ENCODE results near the gene NANOS2. TPM values are rescaled to one million over a fixed set of nuclear protein-coding genes. Genes with fewer than 3 reads are reported as not detected.

NANOS2 gene
- total and polyA plus RNA-seq, 2 donors (not counting 1 experiment from before 2014, with no cell fraction given): not detected

- no peak overlapping the region for H3K9ac ChIP-seq (ENCODE audit: insufficient read depth, low read length)
- H3K36me3 ChIP-seq (ENCODE audit: control insufficient read depth, insufficient read depth, low read length): peaks cover 8% of the 10 kb centered on the region
- no peak overlapping the region for H2AFZ ChIP-seq (ENCODE audit: low read length)
- TF ChIP-seq EZH2 (IDR thresholded peaks at IDR 0.05; ENCODE audit: low read length, missing control alignments) (no peak), CTCF (conservative IDR thresholded peaks at IDR 0.05 in 1 of 2, IDR thresholded peaks at IDR 0.05 in 1 of 2; ENCODE audit: low read depth in 1 of 2, low read length in 2 of 2) (no peak)
- no peak overlapping the region for H3K4me3 ChIP-seq (replicated peaks in 1 of 4; ENCODE audit: control extremely low read depth in 1 of 4, insufficient read depth in 1 of 4, low read depth in 3 of 4, low read length in 4 of 4)
- H3K4me1 ChIP-seq (ENCODE audit: control insufficient read depth, extremely low read depth, insufficient read depth, low read length): peaks cover 4% of the 10 kb centered on the region
- DNase-seq (ENCODE audit: low read depth in 2 of 2): no peak
- H3K79me2 ChIP-seq (ENCODE audit: control insufficient read depth, insufficient read depth, low read length): peaks cover 10% of the 10 kb centered on the region
- no peak overlapping the region for H3K27ac ChIP-seq (ENCODE audit: insufficient read depth, low read length)
- peaks cover 3% of the 10 kb centered on the region for H3K27me3 ChIP-seq (ENCODE audit: control insufficient read depth, insufficient read depth, low read length)
- no peaks in the 10 kb centered on the region for H3K9me3 ChIP-seq (ENCODE audit: control insufficient read depth, insufficient read depth, low read depth, low read length)
- H3K4me2 ChIP-seq (ENCODE audit: extremely low read depth, insufficient read depth, low read length): no peak overlapping the region
- no peaks in the 10 kb centered on the region for H4K20me1 ChIP-seq (ENCODE audit: control insufficient read depth, extremely low read depth, insufficient read depth, low read length)
Observed at GRCh38 chr19:45881082-45881908, 33.3 kb downstream of the NANOS2 start.

- TF ChIP-seq CTCF (conservative IDR thresholded peaks at IDR 0.05 in 1 of 2, IDR thresholded peaks at IDR 0.05 in 1 of 2; ENCODE audit: low read depth in 1 of 2, low read length in 2 of 2): no peak
- no peak for TF ChIP-seq EZH2 (IDR thresholded peaks at IDR 0.05; ENCODE audit: low read length, missing control alignments)
- DNase-seq (ENCODE audit: low read depth in 2 of 2): no peak
- no peak overlapping the region for H2AFZ ChIP-seq (ENCODE audit: low read length)
- no peak overlapping the region for H3K4me2 ChIP-seq (ENCODE audit: extremely low read depth, insufficient read depth, low read length)
- H3K36me3 ChIP-seq (ENCODE audit: control insufficient read depth, insufficient read depth, low read length): peaks cover 8% of the 10 kb centered on the region
- no peak overlapping the region for H3K4me3 ChIP-seq (replicated peaks in 1 of 4; ENCODE audit: control extremely low read depth in 1 of 4, insufficient read depth in 1 of 4, low read depth in 3 of 4, low read length in 4 of 4)
- H3K27me3 ChIP-seq (ENCODE audit: control insufficient read depth, insufficient read depth, low read length): peaks cover 14% of the 10 kb centered on the region
- no peak overlapping the region for H3K27ac ChIP-seq (ENCODE audit: insufficient read depth, low read length)
- H3K79me2 ChIP-seq (ENCODE audit: control insufficient read depth, insufficient read depth, low read length): peaks cover 6% of the 10 kb centered on the region
- no peaks in the 10 kb centered on the region for H3K9me3 ChIP-seq (ENCODE audit: control insufficient read depth, insufficient read depth, low read depth, low read length)
- H3K9ac ChIP-seq (ENCODE audit: insufficient read depth, low read length): no peak overlapping the region
- peaks cover 4% of the 10 kb centered on the region for H3K4me1 ChIP-seq (ENCODE audit: control insufficient read depth, extremely low read depth, insufficient read depth, low read length)
- no peaks in the 10 kb centered on the region for H4K20me1 ChIP-seq (ENCODE audit: control insufficient read depth, extremely low read depth, insufficient read depth, low read length)
Observed at GRCh38 chr19:45879971-45880370, 34.6 kb downstream of the NANOS2 start.

- no peak for DNase-seq (ENCODE audit: low read depth in 2 of 2)
- TF ChIP-seq EZH2 (IDR thresholded peaks at IDR 0.05; ENCODE audit: low read length, missing control alignments): no peak
- no peak for TF ChIP-seq CTCF (conservative IDR thresholded peaks at IDR 0.05 in 1 of 2, IDR thresholded peaks at IDR 0.05 in 1 of 2; ENCODE audit: low read depth in 1 of 2, low read length in 2 of 2)
- peaks cover 14% of the 10 kb centered on the region for H3K27me3 ChIP-seq (ENCODE audit: control insufficient read depth, insufficient read depth, low read length)
Observed at GRCh38 chr19:45879055-45879454, 35.5 kb downstream of the NANOS2 start.

More at GRCh38 chr19:45879055-45879454, 35.5 kb downstream of the NANOS2 start:
- H2AFZ ChIP-seq (ENCODE audit: low read length): no peak overlapping the region
- H3K9ac ChIP-seq (ENCODE audit: insufficient read depth, low read length): no peak overlapping the region
- H3K4me1 ChIP-seq (ENCODE audit: control insufficient read depth, extremely low read depth, insufficient read depth, low read length): peaks cover 3% of the 10 kb centered on the region
- no peak overlapping the region for H3K4me2 ChIP-seq (ENCODE audit: extremely low read depth, insufficient read depth, low read length)
- no peak overlapping the region for H3K27ac ChIP-seq (ENCODE audit: insufficient read depth, low read length)
- no peaks in the 10 kb centered on the region for H4K20me1 ChIP-seq (ENCODE audit: control insufficient read depth, extremely low read depth, insufficient read depth, low read length)
- no peak overlapping the region for H3K4me3 ChIP-seq (replicated peaks in 1 of 4; ENCODE audit: control extremely low read depth in 1 of 4, insufficient read depth in 1 of 4, low read depth in 3 of 4, low read length in 4 of 4)
- no peaks in the 10 kb centered on the region for H3K9me3 ChIP-seq (ENCODE audit: control insufficient read depth, insufficient read depth, low read depth, low read length)
- peaks cover 2% of the 10 kb centered on the region for H3K36me3 ChIP-seq (ENCODE audit: control insufficient read depth, insufficient read depth, low read length)
- peaks cover under 1% of the 10 kb centered on the region for H3K79me2 ChIP-seq (ENCODE audit: control insufficient read depth, insufficient read depth, low read length)

Data from fibroblast of lung (primary cell).